ENCODE results near the gene OGFOD3.
"Not testable (repeated sequence)": the region's sequence is repeated elsewhere in the genome, so short reads cannot be mapped to it uniquely, and the experiment has no call there.

GRCh38 chr17:82373072-82373452, 45.3 kb downstream of the OGFOD3 start:
- not testable (repeated sequence) for TF ChIP-seq POLR2AphosphoS5, EP300, CTCF, POLR2A (IDR thresholded peaks at IDR 0.05)
